ENCODE results near the gene B4GALT7. TPM values are rescaled to one million over a fixed set of nuclear protein-coding genes. Genes with fewer than 3 reads are reported as not detected.

B4GALT7 gene
- total RNA-seq (ENCODE audit: low replicate concordance), result 11.6 and 23.1 TPM in 2 replicates

- Histone ChIP-seq H3K27ac (no peak within 1 kb of the TSS), H3K79me2 (ENCODE audit: low read depth) (peaks cover 4% of the 10 kb centered on the region), H3K4me1 (no peaks in the 10 kb centered on the region), H4K20me1 (ENCODE audit: low read depth) (no peaks in the 10 kb centered on the region), H3K4me3 (peak within 1 kb of the TSS; percentile 56), H3K4me2 (peak within 1 kb of the TSS; percentile 85), H3K9me3 (ENCODE audit: low read depth) (no peaks in the 10 kb centered on the region), H3K27me3 (peaks cover 22% of the 10 kb centered on the region), H3K9ac (peak within 1 kb of the TSS; percentile 64), H3F3A (ENCODE audit: low read depth) (peaks cover 12% of the 10 kb centered on the region), H2AFZ (replicated peaks) (peak within 1 kb of the TSS; percentile 95), H3K36me3 (no peaks in the 10 kb centered on the region)
- peaks cover 18% of the 10 kb centered on the region for H3K4me1 Mint-ChIP-seq
- peaks cover 7% of the 10 kb centered on the region for H3K27me3 Mint-ChIP-seq (ENCODE audit: insufficient read depth, low read depth)
- TF ChIP-seq CTCF (IDR thresholded peaks at IDR 0.05) (no peak), EZH2 (IDR thresholded peaks at IDR 0.05) (peak; percentile 35), EZH2phosphoT487 (IDR thresholded peaks at IDR 0.05) (no peak)
- peak; percentile 94 for DNase-seq (ENCODE audit: low spot score)
- H3K9me3 Mint-ChIP-seq, result no peaks in the 10 kb centered on the region
- H3K4me3 Mint-ChIP-seq, result peak within 1 kb of the TSS; percentile 96
- H3K36me3 Mint-ChIP-seq, result peaks cover 10% of the 10 kb centered on the region
- H3K27ac Mint-ChIP-seq, result peak within 1 kb of the TSS; percentile 90
These were observed at the start of gene B4GALT7 for GRCh38 chr5:177599731-177600507. TSS of gene B4GALT7 (plus strand) at chr5:177600132. CDS start at chr5:177600211, 79 bp downstream.

GRCh38 chr5:177552839-177553455 lies 47.0 kb upstream of the B4GALT7 start:
- Histone ChIP-seq H4K20me1 (ENCODE audit: low read depth) (peaks cover 57% of the 10 kb centered on the region), H3K9ac (no peak overlapping the region), H3K36me3 (no peaks in the 10 kb centered on the region), H3K4me3 (peak overlapping the region; percentile 91), H3K9me3 (ENCODE audit: low read depth) (no peaks in the 10 kb centered on the region), H3K4me2 (peak overlapping the region; percentile 83), H3K79me2 (ENCODE audit: low read depth) (peaks cover 60% of the 10 kb centered on the region), H3K4me1 (peaks cover 12% of the 10 kb centered on the region), H3K27me3 (no peaks in the 10 kb centered on the region), H3K27ac (no peak overlapping the region), H3F3A (ENCODE audit: low read depth) (peaks cover 11% of the 10 kb centered on the region), H2AFZ (replicated peaks) (no peak overlapping the region)
- Mint-ChIP-seq H3K4me3 (peak overlapping the region; percentile 88), H3K36me3 (peaks cover 12% of the 10 kb centered on the region), H3K27ac (peak overlapping the region; percentile 21), H3K9me3 (no peaks in the 10 kb centered on the region), H3K4me1 (peaks cover 20% of the 10 kb centered on the region), H3K27me3 (ENCODE audit: insufficient read depth, low read depth) (peaks cover 2% of the 10 kb centered on the region)
- peak; percentile 20 for DNase-seq (ENCODE audit: low spot score)
- TF ChIP-seq EZH2 (IDR thresholded peaks at IDR 0.05), result no peak
- no peak for TF ChIP-seq CTCF (IDR thresholded peaks at IDR 0.05)
- TF ChIP-seq EZH2phosphoT487 (IDR thresholded peaks at IDR 0.05), result no peak

GRCh38 chr5:177553671-177554429 lies 46.1 kb upstream of the B4GALT7 start:
- peaks cover 48% of the 10 kb centered on the region for H4K20me1 ChIP-seq (ENCODE audit: low read depth)
- no peaks in the 10 kb centered on the region for H3K27me3 ChIP-seq
- TF ChIP-seq EZH2phosphoT487 (IDR thresholded peaks at IDR 0.05) (no peak), EZH2 (IDR thresholded peaks at IDR 0.05) (no peak), CTCF (IDR thresholded peaks at IDR 0.05) (no peak)
- H3K36me3 ChIP-seq, result no peaks in the 10 kb centered on the region
- H3K27ac ChIP-seq, result no peak overlapping the region
- DNase-seq (ENCODE audit: low spot score), result peak; percentile 49
- peak overlapping the region; percentile 83 for H3K4me2 ChIP-seq
- peaks cover 12% of the 10 kb centered on the region for H3K4me1 ChIP-seq
- no peak overlapping the region for H3K27ac Mint-ChIP-seq
- peak overlapping the region; percentile 88 for H3K4me3 Mint-ChIP-seq
- peak overlapping the region; percentile 43 for H2AFZ ChIP-seq (replicated peaks)
- peaks cover 11% of the 10 kb centered on the region for H3F3A ChIP-seq (ENCODE audit: low read depth)
- peak overlapping the region; percentile 77 for H3K9ac ChIP-seq
- no peaks in the 10 kb centered on the region for H3K9me3 ChIP-seq (ENCODE audit: low read depth)
- peak overlapping the region; percentile 91 for H3K4me3 ChIP-seq
- H3K9me3 Mint-ChIP-seq, result no peaks in the 10 kb centered on the region
- peaks cover 20% of the 10 kb centered on the region for H3K4me1 Mint-ChIP-seq
- peaks cover 51% of the 10 kb centered on the region for H3K79me2 ChIP-seq (ENCODE audit: low read depth)
- peaks cover 2% of the 10 kb centered on the region for H3K27me3 Mint-ChIP-seq (ENCODE audit: insufficient read depth, low read depth)
- peaks cover 7% of the 10 kb centered on the region for H3K36me3 Mint-ChIP-seq

Data from neural progenitor cell (in vitro differentiated cells).